HepG2 (cell line): ENCODE measurements around the gene NOXRED1. TPM values are rescaled to one million over a fixed set of nuclear protein-coding genes. Genes with fewer than 3 reads are reported as not detected.

Experiments used
- ARNTL ChIP-seq: sonication (generic); formaldehyde crosslinking; IDR thresholded peaks from 2 replicates; pipeline ENCODE4 v1.4.0; 2020; ENCODE audit warnings: mild to moderate bottlenecking, missing genetic modification reagents
- CERS6 ChIP-seq: sonication (generic); formaldehyde crosslinking; IDR thresholded peaks from 2 replicates; pipeline ENCODE4 v1.5.0; 2020; ENCODE audit warnings: missing genetic modification reagents
- FOSL2 ChIP-seq: sonication (generic); formaldehyde crosslinking; IDR thresholded peaks from 2 replicates; pipeline ENCODE4 v1.4.0; 2020; ENCODE audit warnings: missing genetic modification reagents
- HMGA1 ChIP-seq: sonication (generic); formaldehyde crosslinking; conservative IDR thresholded peaks from 2 replicates; pipeline ENCODE4 v1.4.0; 2020; ENCODE audit warnings: missing genetic modification reagents
- HOXA5 ChIP-seq: sonication (generic); formaldehyde crosslinking; IDR thresholded peaks from 2 replicates; pipeline ENCODE4 v1.4.0; 2020; ENCODE audit warnings: missing genetic modification reagents
- IKZF5 ChIP-seq: IDR thresholded peaks from 2 replicates; pipeline ENCODE4 v1.6.1; 2018; ENCODE audit warnings: missing genetic modification reagents, mild to moderate bottlenecking, missing compliant biosample characterization
- KDM2A ChIP-seq: sonication (generic); formaldehyde crosslinking; IDR thresholded peaks from 2 replicates; pipeline ENCODE4 v1.4.0; 2020; ENCODE audit warnings: low read depth, missing genetic modification reagents, borderline replicate concordance
- MNT ChIP-seq: fragments of 450-650 bp; IDR thresholded peaks from 2 replicates; pipeline ENCODE4 v1.6.1; 2016
- MXD1 ChIP-seq: sonication (generic); formaldehyde crosslinking; IDR thresholded peaks from 2 replicates; pipeline ENCODE4 v1.4.0; 2020; ENCODE audit warnings: mild to moderate bottlenecking, missing genetic modification reagents
- NBN ChIP-seq: fragments of 450-650 bp; conservative IDR thresholded peaks from 2 replicates; pipeline ENCODE4 v1.6.1; 2017
- RCOR2 ChIP-seq: IDR thresholded peaks from 2 replicates; pipeline ENCODE4 v1.6.1; 2016; ENCODE audit warnings: missing biosample characterization, missing genetic modification reagents
- SRSF4 ChIP-seq: fragments of 200-400 bp; formaldehyde crosslinking; IDR thresholded peaks from one replicate; pipeline ENCODE4 v1.6.1; 2018; ENCODE audit warnings: mild to moderate bottlenecking, low read depth, low read length, moderate library complexity; ENCODE audit not compliant: poor library complexity, severe bottlenecking
- TGIF2 ChIP-seq: IDR thresholded peaks from 2 replicates; pipeline ENCODE4 v1.6.1; 2016; ENCODE audit warnings: control low read depth, missing compliant biosample characterization
- TP53 ChIP-seq: sonication (generic); formaldehyde crosslinking; conservative IDR thresholded peaks from 2 replicates; pipeline ENCODE4 v1.4.0; 2020; ENCODE audit warnings: missing genetic modification reagents
- WIZ ChIP-seq: sonication (generic); formaldehyde crosslinking; IDR thresholded peaks from 2 replicates; pipeline ENCODE4 v1.5.1; 2020; ENCODE audit warnings: mild to moderate bottlenecking, missing genetic modification reagents
- XRCC5 ChIP-seq: fragments of 200-400 bp; formaldehyde crosslinking; optimal IDR thresholded peaks from 2 replicates; pipeline ENCODE3; 2017; ENCODE audit warnings: mild to moderate bottlenecking, low read length
- ZEB1 ChIP-seq: IDR thresholded peaks from 2 replicates; pipeline ENCODE4 v1.6.1; 2012; ENCODE audit warnings: mild to moderate bottlenecking, low read depth, inconsistent platforms; ENCODE audit not compliant: insufficient replicate concordance
- ZFX ChIP-seq: sonication (generic); formaldehyde crosslinking; IDR thresholded peaks from 2 replicates; pipeline ENCODE4 v1.4.0; 2020; ENCODE audit warnings: mild to moderate bottlenecking, low read depth, missing genetic modification reagents, moderate library complexity
- ZFY ChIP-seq: sonication (generic); formaldehyde crosslinking; IDR thresholded peaks from 2 replicates; pipeline ENCODE4 v1.4.0; 2020; ENCODE audit warnings: missing genetic modification reagents
- ZIK1 ChIP-seq: sonication (generic); formaldehyde crosslinking; IDR thresholded peaks from 2 replicates; pipeline ENCODE4 v1.5.0; 2020; ENCODE audit warnings: mild to moderate bottlenecking, low read depth, missing genetic modification reagents, borderline replicate concordance
- ZNF232 ChIP-seq: sonication (generic); formaldehyde crosslinking; IDR thresholded peaks from 2 replicates; pipeline ENCODE4 v1.4.0; 2020; ENCODE audit warnings: missing genetic modification reagents, borderline replicate concordance
- ZNF24 ChIP-seq: fragments of 450-650 bp; IDR thresholded peaks from 2 replicates; pipeline ENCODE4 v1.6.1; 2017; ENCODE audit warnings: antibody characterized with exemption, mild to moderate bottlenecking
- ZNF577 ChIP-seq: sonication (generic); formaldehyde crosslinking; IDR thresholded peaks from 2 replicates; pipeline ENCODE4 v1.4.0; 2020; ENCODE audit warnings: mild to moderate bottlenecking, low read depth, missing genetic modification reagents, borderline replicate concordance
- ZNF713 ChIP-seq: sonication (generic); formaldehyde crosslinking; IDR thresholded peaks from 2 replicates; pipeline ENCODE4 v1.4.0; 2020; ENCODE audit warnings: mild to moderate bottlenecking, missing genetic modification reagents
- ZNF720 ChIP-seq: sonication (generic); formaldehyde crosslinking; IDR thresholded peaks from 2 replicates; pipeline ENCODE4 v1.4.0; 2020; ENCODE audit warnings: missing genetic modification reagents
- ZNF747 ChIP-seq: sonication (generic); formaldehyde crosslinking; IDR thresholded peaks from 2 replicates; pipeline ENCODE4 v1.8.1; 2023; ENCODE audit warnings: missing genetic modification reagents, mild to moderate bottlenecking, borderline replicate concordance
- ZNF768 ChIP-seq: sonication (generic); formaldehyde crosslinking; IDR thresholded peaks from 2 replicates; pipeline ENCODE4 v1.4.0; 2020; ENCODE audit warnings: missing genetic modification reagents
- ZNF788 ChIP-seq: sonication (generic); formaldehyde crosslinking; IDR thresholded peaks from 2 replicates; pipeline ENCODE4 v1.5.0; 2020; ENCODE audit warnings: mild to moderate bottlenecking, missing genetic modification reagents, borderline replicate concordance
- ZNF816 ChIP-seq: sonication (generic); formaldehyde crosslinking; IDR thresholded peaks from 2 replicates; pipeline ENCODE4 v1.8.0; 2022; ENCODE audit warnings: missing genetic modification reagents, mild to moderate bottlenecking, borderline replicate concordance
- polyA plus RNA-seq, 8 experiments: library from polyadenylated mRNA; depleted of rRNA in 3 of 8; stranded (reverse) in 7 of 8; unstranded in 1 of 8; fragments of >200 nt; fragmentation: Illumina TruSeq in 4 of 8; extraction: Trizol in 4 of 8; gene quantifications; 2 replicates each; pipeline versions ENCODE4 v1.2.1 to v1.2.3, GENCODE V29; 2011 to 2016; ENCODE audit warnings: low read depth in 4 of 8, missing spikeins in 1 of 8, mixed read lengths in 1 of 8; ENCODE audit not compliant: insufficient read depth in 1 of 8
- total RNA-seq, 5 experiments: library from RNA; depleted of rRNA; stranded (reverse); fragments of >200 nt; fragmentation: Illumina TruSeq; extraction: Trizol; gene quantifications; 2 replicates each; pipeline ENCODE4 v1.2.3, GENCODE V29; 2016; ENCODE audit warnings: low read depth in 1 of 5

Gene NOXRED1
- total and polyA plus RNA-seq, 2 of the 13 experiments (the other 11 are each of a cell fraction or from before 2014, with no cell fraction given): 0.24 to 0.41 TPM

- TF ChIP-seq IKZF5: no peak
- TF ChIP-seq ZNF788 (CRISPR knock-in tag): peak; percentile 43; the same call in 1 of the 2 replicates
- no peak for TF ChIP-seq ZNF720 (CRISPR knock-in tag)
- no peak for TF ChIP-seq ZNF713 (CRISPR knock-in tag)
- no peak for TF ChIP-seq ZNF24
- TF ChIP-seq WIZ: no peak
- no peak for TF ChIP-seq ZNF816 (CRISPR knock-in tag)
- 0 out of 2 replicates have a peak, but pooled peaks have one; percentile 31 for TF ChIP-seq ZNF768
- no peak for TF ChIP-seq RCOR2
- no peak for TF ChIP-seq ZEB1
- TF ChIP-seq ZNF577 (CRISPR knock-in tag): no peak
- TF ChIP-seq HOXA5 (CRISPR knock-in tag): no peak
- TF ChIP-seq MXD1 (CRISPR knock-in tag): peak; percentile 52; the same call in 1 of the 2 replicates
- no peak for TF ChIP-seq ZIK1 (CRISPR knock-in tag)
- TF ChIP-seq XRCC5: no peak
- no peak for TF ChIP-seq CERS6 (CRISPR knock-in tag)
- no peak for TF ChIP-seq HMGA1 (CRISPR knock-in tag)
- TF ChIP-seq ZFX (CRISPR knock-in tag): peak; percentile 41
- TF ChIP-seq ZNF747 (CRISPR knock-in tag): peak; percentile 80; the same call in 1 of the 2 replicates
- 0 out of 2 replicates have a peak, but pooled peaks have one; percentile 10 for TF ChIP-seq ZNF232 (CRISPR knock-in tag)
- no peak for TF ChIP-seq TGIF2 (CRISPR knock-in tag)
- no peak for TF ChIP-seq NBN
- no peak for TF ChIP-seq MNT
- TF ChIP-seq SRSF4: no peak
- peak; percentile 55 for TF ChIP-seq ZFY (CRISPR knock-in tag)
- peak; percentile 2; the same call in 1 of the 2 replicates for TF ChIP-seq FOSL2
- 0 out of 2 replicates have a peak, but pooled peaks have one; percentile 11 for TF ChIP-seq ARNTL (CRISPR knock-in tag)
- TF ChIP-seq KDM2A: peak; percentile 48; the same call in 1 of the 2 replicates
- TF ChIP-seq TP53 (CRISPR knock-in tag): 0 out of 2 replicates have a peak, but pooled peaks have one; percentile 5
These were observed 35.1 kb upstream of the NOXRED1 start (continued) for GRCh38 chr14:77458249-77458950.
